Measurements from ENCODE around the gene S100A11. TPM values are rescaled to one million over a fixed set of nuclear protein-coding genes. Genes with fewer than 3 reads are reported as not detected.

S100A11 gene
- total and polyA plus RNA-seq, 9 donors: 60.2 to 449 (median 154) TPM

DNA sequence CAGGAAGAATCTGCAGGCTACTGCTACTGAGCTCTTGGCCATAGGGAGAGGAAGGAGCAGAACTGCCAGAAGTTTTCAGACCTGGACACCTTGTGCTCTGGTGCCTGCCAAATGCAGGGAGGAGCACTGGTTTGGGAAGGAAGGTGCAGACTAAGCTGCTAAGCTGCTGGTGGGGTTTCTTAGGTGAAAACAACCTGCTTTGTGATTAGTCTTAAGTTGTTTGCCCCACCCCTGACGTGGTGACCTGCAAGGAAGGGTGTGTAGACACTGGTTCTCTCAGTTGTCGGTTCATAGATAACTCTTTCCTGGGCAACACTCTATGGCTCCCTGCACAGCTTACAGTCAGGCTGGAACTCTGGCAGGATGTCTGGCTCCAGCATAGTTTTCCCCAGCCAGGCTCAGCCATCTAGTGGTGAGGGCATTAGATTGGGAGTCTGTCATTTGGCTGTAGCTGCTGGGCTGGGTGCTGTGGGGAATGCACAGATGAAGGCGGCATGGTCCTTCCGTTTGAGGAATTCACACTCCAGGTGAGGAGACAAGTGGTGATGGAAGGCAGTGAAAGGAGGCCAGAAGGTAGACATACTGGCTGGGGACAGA is 32.9 kb downstream of the S100A11 start:
- TF ChIP-seq, protein P1, sequence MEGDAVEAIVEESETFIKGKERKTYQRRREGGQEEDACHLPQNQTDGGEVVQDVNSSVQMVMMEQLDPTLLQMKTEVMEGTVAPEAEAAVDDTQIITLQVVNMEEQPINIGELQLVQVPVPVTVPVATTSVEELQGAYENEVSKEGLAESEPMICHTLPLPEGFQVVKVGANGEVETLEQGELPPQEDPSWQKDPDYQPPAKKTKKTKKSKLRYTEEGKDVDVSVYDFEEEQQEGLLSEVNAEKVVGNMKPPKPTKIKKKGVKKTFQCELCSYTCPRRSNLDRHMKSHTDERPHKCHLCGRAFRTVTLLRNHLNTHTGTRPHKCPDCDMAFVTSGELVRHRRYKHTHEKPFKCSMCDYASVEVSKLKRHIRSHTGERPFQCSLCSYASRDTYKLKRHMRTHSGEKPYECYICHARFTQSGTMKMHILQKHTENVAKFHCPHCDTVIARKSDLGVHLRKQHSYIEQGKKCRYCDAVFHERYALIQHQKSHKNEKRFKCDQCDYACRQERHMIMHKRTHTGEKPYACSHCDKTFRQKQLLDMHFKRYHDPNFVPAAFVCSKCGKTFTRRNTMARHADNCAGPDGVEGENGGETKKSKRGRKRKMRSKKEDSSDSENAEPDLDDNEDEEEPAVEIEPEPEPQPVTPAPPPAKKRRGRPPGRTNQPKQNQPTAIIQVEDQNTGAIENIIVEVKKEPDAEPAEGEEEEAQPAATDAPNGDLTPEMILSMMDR (IDR thresholded peaks at IDR 0.05): no peak
- no peak for TF ChIP-seq EP300 (IDR thresholded peaks at IDR 0.05)
- TF ChIP-seq POLR2A (IDR thresholded peaks at IDR 0.05): no peak
- WGBS, 3 donors: 59 to 69% (median 64%) methylated on average over 4 of the region's 4 CpGs
- Histone ChIP-seq H3K9me3 (no peaks in the 10 kb centered on the region), H3K4me3 (no peak overlapping the region), H3K27ac (no peak overlapping the region), H3K27me3 (no peaks in the 10 kb centered on the region), H3K4me1 (ENCODE audit: insufficient read depth) (no peaks in the 10 kb centered on the region), H3K36me3 (no peaks in the 10 kb centered on the region)
- DNase-seq: no peak
- intact Hi-C loops (cut with DNase I): no loop called here

DNA sequence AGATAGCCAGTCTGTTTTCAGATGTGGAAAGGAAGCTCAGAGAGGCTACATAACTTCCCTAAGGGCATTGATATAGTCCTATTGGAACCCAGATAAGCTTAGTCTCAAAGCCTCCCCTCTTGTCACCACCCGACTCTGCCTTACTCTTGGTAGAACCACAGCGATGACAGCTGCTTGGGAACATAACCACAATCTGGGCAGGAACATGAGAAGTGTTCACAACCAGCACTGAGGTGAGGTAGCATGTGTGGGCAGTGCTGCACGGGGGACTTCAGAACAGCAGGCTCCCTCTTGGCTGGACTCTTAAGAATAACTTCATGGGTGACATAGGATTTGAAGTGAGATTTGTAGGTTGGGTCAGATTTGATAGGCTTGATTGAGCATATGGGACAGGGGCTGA is 33.8 kb downstream of the S100A11 start:
- Histone ChIP-seq H3K36me3 (no peaks in the 10 kb centered on the region), H3K4me1 (ENCODE audit: insufficient read depth) (no peaks in the 10 kb centered on the region), H3K27me3 (no peaks in the 10 kb centered on the region), H3K4me3 (no peak overlapping the region), H3K9me3 (no peaks in the 10 kb centered on the region), H3K27ac (no peak overlapping the region)
- no peak for DNase-seq
- intact Hi-C loops (cut with DNase I): no loop called here
- 58 to 73% (median 64%) methylated on average over 3 of the region's 3 CpGs for WGBS, 3 donors
- no peak for TF ChIP-seq POLR2A (IDR thresholded peaks at IDR 0.05)
- TF ChIP-seq, protein P1 (IDR thresholded peaks at IDR 0.05): no peak
- TF ChIP-seq EP300 (IDR thresholded peaks at IDR 0.05): no peak

DNA sequence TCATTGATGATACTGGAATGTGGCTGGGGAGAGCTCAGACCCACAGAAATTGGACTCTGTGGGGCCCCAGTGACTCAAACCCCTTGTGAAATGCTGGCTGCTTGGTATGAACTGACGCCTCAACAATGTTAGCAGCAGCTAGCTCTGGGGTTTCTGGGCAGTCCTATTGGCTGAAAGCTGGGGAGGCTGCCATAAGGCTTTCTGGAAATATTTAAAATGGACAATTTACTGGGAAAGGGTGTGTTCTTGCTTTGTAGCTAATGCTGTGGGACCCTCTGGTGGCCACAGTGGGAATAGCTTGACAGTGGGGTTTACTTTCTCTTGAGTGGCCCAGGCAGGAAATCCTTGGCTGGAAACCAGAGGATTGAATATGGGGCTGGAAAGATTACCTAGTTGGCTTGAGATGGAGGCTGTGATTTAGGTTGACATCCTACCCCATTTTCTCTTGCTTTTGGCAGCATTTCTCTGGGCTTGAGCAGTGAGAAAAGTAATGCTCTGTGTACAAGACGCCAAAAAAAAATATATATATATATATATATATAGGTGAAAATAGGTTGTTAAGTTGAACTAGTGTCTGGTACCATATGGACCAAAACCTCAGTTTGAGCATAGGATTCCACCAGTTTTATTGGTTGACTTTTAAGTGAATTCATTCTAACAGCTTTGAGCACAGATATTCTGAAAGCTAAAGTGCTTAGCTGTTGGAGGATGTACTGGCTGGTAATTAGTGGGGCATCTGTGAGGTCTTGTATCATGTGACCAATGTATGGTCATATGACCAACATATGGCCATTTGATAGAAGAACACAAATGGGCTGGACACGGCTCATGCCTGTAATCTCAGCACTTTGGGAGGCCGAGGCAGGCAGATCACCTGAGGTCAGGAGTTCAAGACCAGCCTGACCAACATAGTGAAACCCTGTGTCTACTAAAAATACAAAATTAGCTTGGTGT is 34.9 kb downstream of the S100A11 start:
- H3K9me3 ChIP-seq: no peaks in the 10 kb centered on the region
- DNase-seq: peak; percentile 74 to 91 (median 86)
- intact Hi-C loops (cut with DNase I): loop anchor here in 1 of 4 donors (2.0 kb wide), 1 partner anchor 67 kb away; no protein-coding TSS in a partner anchor
- WGBS, 3 donors: 59 to 63% (median 62%) methylated on average over 4 of the region's 4 CpGs
- H3K4me1 ChIP-seq (ENCODE audit: insufficient read depth): no peaks in the 10 kb centered on the region
- H3K27me3 ChIP-seq: no peaks in the 10 kb centered on the region
- no peaks in the 10 kb centered on the region for H3K36me3 ChIP-seq
- no peak overlapping the region for H3K4me3 ChIP-seq
- H3K27ac ChIP-seq: no peak overlapping the region
- TF ChIP-seq, protein P1 (IDR thresholded peaks at IDR 0.05): peak; percentile 72 to 86 (median 81)
- TF ChIP-seq POLR2A (IDR thresholded peaks at IDR 0.05): no peak

DNA sequence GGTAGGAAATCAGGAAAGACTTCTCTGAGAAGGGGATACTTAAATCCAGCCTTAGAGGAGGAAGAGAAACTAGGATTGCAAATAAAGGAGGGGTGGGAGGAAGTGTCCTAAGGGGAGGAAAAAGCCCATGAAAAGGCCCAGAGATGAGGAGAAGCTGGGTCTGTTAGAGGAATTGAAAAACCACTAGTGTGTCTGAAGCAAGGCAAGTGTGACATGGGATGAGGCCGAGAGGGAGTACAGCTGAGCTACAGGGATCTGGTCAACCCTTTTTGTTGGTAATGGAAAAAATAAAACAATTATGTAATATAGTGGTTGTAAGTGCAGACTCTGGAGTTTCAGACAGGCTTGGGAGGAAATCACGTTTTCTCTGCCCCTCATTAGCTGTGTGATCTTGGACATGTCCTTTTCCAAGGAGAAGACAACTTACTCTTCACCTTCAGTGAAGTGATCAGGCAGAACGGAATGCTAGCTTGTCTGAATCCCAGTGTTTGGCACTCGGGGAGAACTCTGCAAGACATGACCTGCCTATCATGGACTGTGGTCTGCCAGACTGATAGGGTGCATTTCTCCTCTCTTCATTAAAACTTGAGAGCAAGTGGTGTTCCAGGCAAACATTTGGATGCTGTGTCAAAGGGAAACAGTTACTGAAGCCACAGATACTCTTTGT is 35.7 kb downstream of the S100A11 start:
- H3K4me3 ChIP-seq: no peak overlapping the region
- H3K27ac ChIP-seq: no peak overlapping the region
- TF ChIP-seq POLR2A (IDR thresholded peaks at IDR 0.05) (no peak), EP300 (IDR thresholded peaks at IDR 0.05) (no peak)
- TF ChIP-seq, protein P1 (IDR thresholded peaks at IDR 0.05): no peak
- intact Hi-C loops (cut with DNase I): loop anchor here in 1 of 4 donors (2.0 kb wide), 1 partner anchor 66 kb away; no protein-coding TSS in a partner anchor
- no peaks in the 10 kb centered on the region for H3K4me1 ChIP-seq (ENCODE audit: insufficient read depth)
- DNase-seq: no peak
- 57 to 63% (median 58%) methylated on average over 4 of the region's 4 CpGs for WGBS, 3 donors
- no peaks in the 10 kb centered on the region for H3K9me3 ChIP-seq
- no peaks in the 10 kb centered on the region for H3K27me3 ChIP-seq
- H3K36me3 ChIP-seq: no peaks in the 10 kb centered on the region

All from ovary (tissue), 9 donors.